ENCODE results near the gene RAB6B. TPM values are rescaled to one million over a fixed set of nuclear protein-coding genes. Genes with fewer than 3 reads are reported as not detected.

RAB6B gene
- total RNA-seq, 1 experiment from 2014 or later = 1.4 TPM

DNA sequence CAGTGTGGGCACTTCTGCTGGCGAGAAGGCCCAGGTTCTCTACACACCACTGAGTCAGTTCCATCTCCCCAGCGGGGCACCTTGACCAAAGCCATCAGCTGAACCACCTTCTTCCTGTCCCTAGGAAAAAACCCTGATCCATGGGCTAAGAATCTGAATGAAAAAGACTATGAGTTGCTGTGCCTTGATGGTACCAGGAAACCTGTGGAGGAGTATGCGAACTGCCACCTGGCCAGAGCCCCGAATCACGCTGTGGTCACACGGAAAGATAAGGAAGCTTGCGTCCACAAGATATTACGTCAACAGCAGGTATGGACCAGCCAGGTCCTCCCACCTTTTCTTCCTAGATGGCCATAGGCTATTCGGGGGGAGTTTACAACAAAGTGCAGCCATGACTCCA lies 120.4 kb downstream of the RAB6B start:
- no peak for DNase-seq (ENCODE audit: low read depth)

Other genes with a start within 250 kb of the RAB6B start
- gene TOPBP1, start 233.9 kb downstream of the RAB6B start, total RNA-seq (2014; rRNA removed; shearing (Covaris generic)) = 83.4 and 84.9 TPM in 2 replicates
- gene TF, start 149.5 kb downstream of the RAB6B start, total RNA-seq (2014; rRNA removed; shearing (Covaris generic)) = not detected in 2 replicates
- 117 and 156 TPM in 2 replicates for gene SRPRB, start 90.1 kb downstream of the RAB6B start, total RNA-seq (2014; rRNA removed; shearing (Covaris generic))
- 1.4 and 4.8 TPM in 2 replicates for gene SLCO2A1, start 134.0 kb upstream of the RAB6B start, total RNA-seq (2014; rRNA removed; shearing (Covaris generic))